OCI-LY1 (cell line): ENCODE measurements around the gene FMN1.

Source experiments
- H2AFZ ChIP-seq: fragments of 200-600 bp; sonication (generic), shearing (Covaris generic); 2 replicates; pipeline ENCODE4 v1.6.0; 2014; ENCODE audit warnings: antibody characterized with exemption, mild to moderate bottlenecking, low read length
- H3F3A ChIP-seq: fragments of 200-600 bp; sonication (generic), shearing (Covaris generic); 2 replicates; pipeline ENCODE4 v1.6.0; 2014; ENCODE audit warnings: mild to moderate bottlenecking, antibody characterized with exemption, low read length, moderate library complexity; ENCODE audit not compliant: insufficient read depth
- H3K27ac ChIP-seq: fragments of 200-600 bp; sonication (generic); 2 replicates; pipeline ENCODE4 v1.5.1; 2014; ENCODE audit warnings: low read length, mixed run types, mild to moderate bottlenecking, low read depth; ENCODE audit not compliant: poor library complexity, severe bottlenecking
- H3K27me3 ChIP-seq: fragments of 200-600 bp; sonication (generic); 2 replicates; pipeline ENCODE4 v1.6.0; 2014; ENCODE audit warnings: antibody characterized with exemption, mild to moderate bottlenecking, low read length, moderate library complexity; ENCODE audit not compliant: insufficient read depth
- H3K36me3 ChIP-seq: fragments of 200-600 bp; sonication (generic); 2 replicates; pipeline ENCODE4 v1.6.1; 2014; ENCODE audit warnings: mild to moderate bottlenecking, antibody characterized with exemption, low read length, moderate library complexity, mixed read lengths; ENCODE audit not compliant: insufficient read depth
- H3K4me1 ChIP-seq: fragments of 200-600 bp; sonication (generic); 2 replicates; pipeline ENCODE4 v1.5.1; 2014; ENCODE audit warnings: mild to moderate bottlenecking, low read length, moderate library complexity; ENCODE audit not compliant: insufficient read depth, severe bottlenecking
- H3K4me2 ChIP-seq: fragments of 200-600 bp; sonication (generic), shearing (Covaris generic); 2 replicates; pipeline ENCODE4 v1.6.1; 2014; ENCODE audit warnings: low read length
- H3K4me3 ChIP-seq: fragments of 200-600 bp; sonication (generic); 2 replicates; pipeline ENCODE4 v1.5.1; 2014; ENCODE audit warnings: low read length, low read depth, mild to moderate bottlenecking, mixed read lengths; ENCODE audit not compliant: poor library complexity, severe bottlenecking
- H3K79me2 ChIP-seq: fragments of 200-600 bp; shearing (Covaris generic); 2 replicates; pipeline ENCODE4 v1.6.1; 2016; ENCODE audit warnings: mixed run types, low read length, mixed read lengths; ENCODE audit not compliant: insufficient read depth
- H3K9ac ChIP-seq: fragments of 200-600 bp; sonication (generic), shearing (Covaris generic); 2 replicates; pipeline ENCODE4 v1.6.1; 2014; ENCODE audit warnings: mild to moderate bottlenecking, low read length, mixed read lengths
- H3K9me2 ChIP-seq: fragments of 200-600 bp; sonication (generic), shearing (Covaris generic); 2 replicates; pipeline ENCODE4 v1.6.1; 2014; ENCODE audit warnings: low read depth, mild to moderate bottlenecking, low read length, mixed read lengths
- H3K9me3 ChIP-seq: fragments of 200-600 bp; shearing (Covaris generic); 2 replicates; pipeline ENCODE4 v1.6.1; 2014; ENCODE audit warnings: low read length, mixed read lengths
- H4K20me1 ChIP-seq: fragments of 200-600 bp; sonication (generic), shearing (Covaris generic); 2 replicates; pipeline ENCODE4 v1.6.0; 2016; ENCODE audit warnings: mild to moderate bottlenecking, low read length; ENCODE audit not compliant: insufficient read depth
- CTCF ChIP-seq: fragments of 200-600 bp; sonication (generic), shearing (Covaris generic); IDR thresholded peaks from 2 replicates; pipeline ENCODE4 v1.5.1; 2017; ENCODE audit warnings: mild to moderate bottlenecking, antibody characterized with exemption, low read length, moderate library complexity, mixed read lengths
- EZH2 ChIP-seq: fragments of 200-600 bp; sonication (generic), shearing (Covaris generic); IDR thresholded peaks from 2 replicates; pipeline ENCODE4 v1.8.0; 2017; ENCODE audit warnings: borderline replicate concordance, mixed run types, mild to moderate bottlenecking, antibody characterized with exemption, low read length, moderate library complexity, mixed read lengths

FMN1 gene

GRCh38 chr15:32987067-32987466, 207.4 kb downstream of the FMN1 start:
- Histone ChIP-seq H3F3A (no peaks in the 10 kb centered on the region), H3K4me3 (no peak overlapping the region), H2AFZ (no peak overlapping the region), H3K36me3 (no peaks in the 10 kb centered on the region), H3K9ac (no peak overlapping the region), H3K9me3 (no peaks in the 10 kb centered on the region), H3K4me1 (no peaks in the 10 kb centered on the region), H3K27me3 (no peaks in the 10 kb centered on the region; the same call in 1 of the 2 replicates), H4K20me1 (no peaks in the 10 kb centered on the region), H3K9me2 (no peaks in the 10 kb centered on the region), H3K79me2 (no peaks in the 10 kb centered on the region), H3K27ac (no peak overlapping the region), H3K4me2 (no peak overlapping the region)
- TF ChIP-seq CTCF: no peak
- no peak for TF ChIP-seq EZH2

GRCh38 chr15:32986147-32986546, 208.4 kb downstream of the FMN1 start:
- H3K9me3 ChIP-seq: no peaks in the 10 kb centered on the region
- H3K79me2 ChIP-seq: no peaks in the 10 kb centered on the region
- no peak overlapping the region for H3K27ac ChIP-seq
- no peaks in the 10 kb centered on the region for H3K4me1 ChIP-seq
- no peaks in the 10 kb centered on the region for H3K9me2 ChIP-seq
- no peak for TF ChIP-seq EZH2
- H4K20me1 ChIP-seq: no peaks in the 10 kb centered on the region
- H3K4me3 ChIP-seq: no peak overlapping the region
- no peak overlapping the region for H3K4me2 ChIP-seq
- H2AFZ ChIP-seq: no peak overlapping the region
- no peak overlapping the region for H3K9ac ChIP-seq
- no peaks in the 10 kb centered on the region for H3F3A ChIP-seq
- no peaks in the 10 kb centered on the region; the same call in 1 of the 2 replicates for H3K27me3 ChIP-seq
- no peaks in the 10 kb centered on the region for H3K36me3 ChIP-seq

- H3F3A ChIP-seq: no peaks in the 10 kb centered on the region
- no peaks in the 10 kb centered on the region for H4K20me1 ChIP-seq
- no peak for TF ChIP-seq CTCF
- no peak for TF ChIP-seq EZH2
- no peak overlapping the region for H3K4me3 ChIP-seq
- H3K36me3 ChIP-seq: no peaks in the 10 kb centered on the region
- H3K9me3 ChIP-seq: no peaks in the 10 kb centered on the region
- no peak overlapping the region for H2AFZ ChIP-seq
- H3K27ac ChIP-seq: no peak overlapping the region
- no peaks in the 10 kb centered on the region for H3K79me2 ChIP-seq
- H3K27me3 ChIP-seq: no peaks in the 10 kb centered on the region
- no peaks in the 10 kb centered on the region for H3K9me2 ChIP-seq
- no peak overlapping the region for H3K9ac ChIP-seq
- H3K4me2 ChIP-seq: no peak overlapping the region
- no peaks in the 10 kb centered on the region for H3K4me1 ChIP-seq
Observed at GRCh38 chr15:32983679-32984078, 210.8 kb downstream of the FMN1 start.

- no peak overlapping the region for H3K4me2 ChIP-seq
- no peaks in the 10 kb centered on the region for H3K79me2 ChIP-seq
- no peak overlapping the region for H3K27ac ChIP-seq
- no peaks in the 10 kb centered on the region for H3K9me2 ChIP-seq
- no peak overlapping the region for H3K4me3 ChIP-seq
- H3K36me3 ChIP-seq: no peaks in the 10 kb centered on the region
- H3K27me3 ChIP-seq: no peaks in the 10 kb centered on the region
- no peak overlapping the region for H3K9ac ChIP-seq
- TF ChIP-seq CTCF (no peak), EZH2 (no peak)
- no peaks in the 10 kb centered on the region for H3K9me3 ChIP-seq
- no peaks in the 10 kb centered on the region for H4K20me1 ChIP-seq
- no peak overlapping the region for H2AFZ ChIP-seq
- no peaks in the 10 kb centered on the region for H3K4me1 ChIP-seq
- no peaks in the 10 kb centered on the region for H3F3A ChIP-seq
Observed at GRCh38 chr15:32982001-32982400, 212.5 kb downstream of the FMN1 start.
